Effector CD4-positive, alpha-beta T cell (primary cell): Measurements from ENCODE around the gene SKIC8.

Source experiments
- DNase-seq: peaks from one replicate; pipeline ENCODE4 v3.0.0-alpha.2; 2020

The SKIC8 gene

GRCh38 chr15:78321786-78322185, 22.4 kb upstream of the SKIC8 start:
- no peak for DNase-seq

- no peak for DNase-seq
These were observed 21.7 kb upstream of the SKIC8 start for GRCh38 chr15:78321041-78321570.

DNA sequence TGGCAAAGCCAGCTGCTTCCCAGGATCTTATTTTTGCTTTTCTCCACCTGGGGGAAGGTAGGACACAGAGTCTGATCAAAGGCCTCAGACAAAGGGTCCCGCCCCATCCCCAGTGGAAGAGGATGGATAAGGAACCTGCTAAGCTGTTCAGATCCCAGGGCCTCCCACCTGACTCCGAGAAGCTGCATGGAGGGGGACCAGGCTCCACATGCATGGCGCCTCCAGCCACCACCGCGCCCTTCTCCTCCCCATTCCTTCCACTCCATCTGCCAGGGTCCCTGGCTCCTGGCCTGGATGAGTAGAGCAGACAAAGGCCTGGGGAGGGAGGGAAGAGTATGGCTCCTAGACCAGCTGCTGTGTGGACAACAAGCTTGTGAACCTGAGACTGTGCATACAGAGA, 20.8 kb upstream of the SKIC8 start:
- DNase-seq: no peak

DNA sequence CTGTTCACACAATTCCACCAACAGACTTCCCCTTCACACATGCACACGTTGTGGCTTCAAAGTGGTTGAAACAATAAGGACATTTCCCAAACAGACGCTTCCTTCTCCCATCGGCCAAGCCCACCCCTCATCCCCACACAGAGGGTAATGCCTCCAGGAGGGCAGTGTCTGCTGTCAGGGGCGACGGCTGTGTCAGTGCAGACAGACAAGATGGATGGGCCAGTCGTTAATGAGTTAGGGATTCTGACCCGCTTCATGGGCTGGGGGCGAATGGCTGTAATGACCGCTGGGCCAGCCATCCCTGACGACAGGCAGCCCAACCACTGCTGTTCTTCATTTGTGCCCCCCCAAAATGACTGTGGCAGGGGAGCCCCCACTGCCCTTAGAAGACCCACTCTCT, 20.2 kb upstream of the SKIC8 start:
- DNase-seq: no peak

- DNase-seq: no peak
These were observed 17.9 kb upstream of the SKIC8 start for GRCh38 chr15:78317145-78317836.

DNA sequence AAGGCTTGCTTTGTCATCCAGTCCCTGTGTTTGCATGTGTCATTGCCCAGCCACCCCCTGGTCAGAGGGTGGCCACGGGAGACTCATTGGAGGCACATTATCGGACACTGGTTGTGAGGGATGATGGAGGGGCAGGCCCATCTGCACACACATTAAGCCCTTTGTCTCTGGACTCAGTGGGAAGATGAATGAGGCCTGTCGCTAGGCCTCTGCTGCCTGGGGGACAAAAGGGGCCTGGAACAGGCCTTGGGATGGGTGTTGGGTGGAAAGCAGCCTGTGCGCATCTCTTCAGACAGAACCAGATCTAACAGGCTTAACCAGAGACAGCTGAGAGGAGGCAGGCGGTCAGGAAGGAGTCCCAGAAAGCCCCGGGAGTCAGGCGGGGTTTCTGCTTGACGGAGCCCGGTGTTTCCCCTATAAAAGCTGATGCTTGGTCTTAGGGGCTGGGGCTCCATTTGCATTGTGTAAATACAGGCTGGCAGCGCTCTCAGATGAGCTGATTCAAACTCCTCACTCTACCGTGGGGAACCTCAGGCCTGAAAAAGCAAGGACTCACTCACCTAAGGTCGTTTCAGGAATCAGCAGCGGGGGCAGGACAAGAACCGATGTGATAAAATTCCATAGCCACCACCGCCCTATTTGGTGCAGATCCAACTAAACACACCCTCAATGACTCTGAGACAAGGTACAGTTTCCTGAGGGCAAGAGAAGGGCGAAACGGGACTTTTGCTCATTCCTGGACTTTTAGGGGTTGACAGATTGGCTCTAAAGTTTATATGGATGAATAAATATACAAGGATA, 17.1 kb upstream of the SKIC8 start:
- no peak for DNase-seq

- DNase-seq: no peak
These were observed 16.4 kb upstream of the SKIC8 start for GRCh38 chr15:78315686-78316282.

- DNase-seq: no peak
These were observed 14.8 kb upstream of the SKIC8 start for GRCh38 chr15:78314181-78314581.

DNA sequence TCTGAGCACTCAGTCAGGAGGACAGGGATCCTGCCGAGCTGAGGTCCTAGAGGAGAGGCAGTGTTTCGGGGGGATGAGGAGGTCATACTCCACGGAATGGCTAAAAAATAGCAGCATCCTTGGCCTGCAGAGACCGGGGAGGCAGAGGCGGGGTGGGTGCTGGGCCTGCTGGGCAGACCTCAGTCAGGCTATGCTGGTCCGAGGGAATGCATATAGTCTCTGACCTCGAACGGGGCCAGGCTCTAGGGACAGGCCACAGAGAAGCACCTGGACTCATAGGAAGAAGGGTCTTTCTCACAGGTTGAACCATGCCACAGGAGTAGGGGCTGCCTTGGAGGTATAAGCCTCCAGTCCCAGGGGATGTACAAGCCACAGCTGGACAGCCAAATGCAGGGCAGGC, 14.0 kb upstream of the SKIC8 start:
- no peak for DNase-seq

DNA sequence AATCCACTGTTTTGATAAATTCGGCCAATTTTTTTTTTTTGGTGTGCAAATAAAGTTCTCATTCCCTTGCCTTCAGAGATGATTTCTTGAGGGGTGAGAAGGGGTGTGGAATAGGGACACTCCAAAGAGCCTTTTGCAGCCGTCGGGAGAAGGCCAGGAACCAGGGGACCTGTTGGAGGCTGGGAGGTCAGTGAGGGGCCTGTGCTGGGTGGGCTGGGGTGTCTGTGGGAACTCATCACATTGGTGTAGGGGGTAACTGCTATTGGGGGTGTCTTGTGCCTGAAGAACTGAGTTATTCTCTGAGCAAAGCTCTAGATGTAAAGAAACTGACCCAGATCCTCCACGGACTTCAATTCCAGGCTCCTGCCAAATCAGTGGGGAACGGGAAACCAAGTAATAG, 13.5 kb upstream of the SKIC8 start:
- DNase-seq: no peak

DNA sequence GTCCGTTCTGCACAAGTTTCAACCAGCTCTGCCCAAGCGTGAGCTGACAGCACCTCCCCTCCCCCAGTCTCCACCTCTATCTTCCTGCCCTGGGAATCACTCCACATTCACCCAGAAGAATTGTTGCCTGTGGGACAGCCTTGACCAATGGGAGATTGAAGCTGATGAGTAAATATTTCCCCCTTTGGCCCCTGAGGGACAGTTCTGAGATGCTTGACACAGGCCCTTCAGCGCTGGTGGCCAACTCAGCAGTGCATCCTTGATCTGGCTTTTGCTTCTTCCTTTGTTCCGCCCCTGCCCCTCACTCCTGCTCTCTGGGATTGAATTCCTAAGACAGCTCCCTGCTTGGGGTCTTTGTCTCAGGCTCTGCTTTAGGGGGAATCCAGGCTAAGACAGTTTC, 13.1 kb upstream of the SKIC8 start:
- no peak for DNase-seq

GRCh38 chr15:78311292-78311691, 11.9 kb upstream of the SKIC8 start:
- DNase-seq: no peak

DNA sequence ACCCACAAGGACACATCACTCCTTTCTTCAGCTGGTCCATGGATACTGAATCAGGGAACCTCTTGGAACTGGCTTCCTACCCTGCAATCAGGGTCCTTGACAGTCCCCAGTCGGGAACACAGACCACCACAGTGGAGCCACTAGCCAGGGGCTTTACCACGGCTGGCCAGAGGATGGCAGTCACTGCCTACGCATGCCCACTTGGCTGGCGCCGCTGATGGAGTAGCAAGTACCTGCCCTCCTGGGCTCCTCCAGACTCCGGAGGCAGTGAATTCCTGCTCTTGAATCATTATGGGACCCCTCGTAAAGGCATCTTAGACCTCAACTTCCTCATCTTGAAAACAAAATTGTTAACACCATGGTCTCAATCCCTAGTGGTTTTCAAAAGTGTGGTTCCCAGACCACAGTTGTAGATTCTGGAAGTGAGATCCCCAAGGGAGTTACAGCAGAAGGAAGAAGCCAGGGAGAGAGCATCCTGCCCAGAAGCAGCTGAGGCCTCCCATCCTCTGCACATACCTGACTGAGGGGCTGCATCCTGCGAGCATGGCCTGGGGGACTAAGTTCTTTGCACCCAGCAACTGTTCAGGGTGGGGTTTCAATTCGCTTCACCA, 9.1 kb upstream of the SKIC8 start:
- no peak for DNase-seq

DNA sequence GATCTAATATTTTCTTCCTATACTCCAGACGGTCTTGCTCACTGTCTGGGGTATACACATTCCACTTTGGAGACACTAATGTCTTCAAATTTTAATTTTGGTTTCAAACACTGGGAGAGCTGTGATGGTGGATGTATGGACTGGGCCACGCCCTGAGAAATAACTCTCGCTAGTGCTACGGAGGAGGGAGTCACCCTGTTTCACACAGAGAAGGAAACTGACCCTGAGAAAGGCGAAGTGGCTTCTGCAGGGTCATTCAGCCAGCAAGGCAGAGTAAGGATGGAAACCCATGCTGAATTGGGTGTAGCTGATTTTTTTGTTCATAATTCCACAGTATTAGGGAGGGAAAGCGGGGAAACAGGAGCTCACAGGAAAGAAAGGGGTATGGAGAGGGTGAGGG, 8.6 kb upstream of the SKIC8 start:
- DNase-seq: no peak

DNA sequence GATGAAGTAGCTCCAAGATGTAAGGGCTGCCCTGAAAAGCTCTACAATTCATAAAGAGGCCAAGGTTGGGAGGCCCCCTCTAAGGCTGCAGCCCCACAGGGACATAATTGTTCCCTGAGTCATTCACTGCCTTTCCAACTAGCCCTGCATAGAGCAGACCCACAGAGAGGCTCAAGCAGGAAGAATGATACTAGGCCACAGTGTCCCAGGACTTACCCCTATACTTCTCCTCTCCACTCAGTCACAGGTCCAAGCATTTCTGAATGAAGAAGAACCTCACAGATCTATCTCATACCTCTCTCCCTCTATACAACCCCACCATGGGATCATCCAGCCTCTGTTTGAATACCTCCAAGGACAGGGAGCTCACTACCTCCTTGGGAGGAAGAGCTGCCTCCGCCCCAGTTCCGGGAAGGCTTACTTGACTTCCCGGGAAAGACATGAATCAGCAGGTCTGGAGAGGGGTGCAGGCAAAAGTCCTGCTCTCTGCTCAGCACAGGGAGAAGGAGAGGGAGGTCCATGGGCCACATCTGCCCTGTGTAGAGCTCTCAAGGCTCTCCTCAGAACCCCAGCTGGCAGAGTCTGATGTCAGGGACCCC, 6.9 kb upstream of the SKIC8 start:
- no peak for DNase-seq

- no peak for DNase-seq
These were observed 5.0 kb upstream of the SKIC8 start for GRCh38 chr15:78304216-78305066.

GRCh38 chr15:78302579-78303312, 3.3 kb upstream of the SKIC8 start:
- DNase-seq: no peak

- DNase-seq: no peak
These were observed 2.4 kb upstream of the SKIC8 start for GRCh38 chr15:78301828-78302227.

GRCh38 chr15:78301326-78301725, 1.9 kb upstream of the SKIC8 start:
- no peak for DNase-seq

DNA sequence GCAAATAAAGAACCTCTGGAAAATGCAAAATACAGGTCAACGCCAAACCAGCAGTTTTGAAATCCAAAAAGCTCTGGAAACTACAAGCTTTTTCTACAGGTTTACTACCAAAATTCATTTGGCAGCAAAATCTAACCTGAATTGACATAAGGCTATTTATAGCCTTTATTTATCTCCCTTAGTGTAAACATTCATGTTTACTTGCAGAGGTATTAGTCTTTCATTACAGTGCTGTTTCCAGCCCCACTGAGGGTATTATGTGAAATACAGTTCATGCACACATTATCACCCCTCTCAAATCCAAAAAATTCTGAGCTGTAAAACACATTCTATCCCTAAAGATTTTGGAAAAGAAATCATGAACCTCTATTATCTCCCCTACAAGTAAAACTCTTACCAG, 7.2 kb downstream of the SKIC8 start:
- DNase-seq: no peak

DNA sequence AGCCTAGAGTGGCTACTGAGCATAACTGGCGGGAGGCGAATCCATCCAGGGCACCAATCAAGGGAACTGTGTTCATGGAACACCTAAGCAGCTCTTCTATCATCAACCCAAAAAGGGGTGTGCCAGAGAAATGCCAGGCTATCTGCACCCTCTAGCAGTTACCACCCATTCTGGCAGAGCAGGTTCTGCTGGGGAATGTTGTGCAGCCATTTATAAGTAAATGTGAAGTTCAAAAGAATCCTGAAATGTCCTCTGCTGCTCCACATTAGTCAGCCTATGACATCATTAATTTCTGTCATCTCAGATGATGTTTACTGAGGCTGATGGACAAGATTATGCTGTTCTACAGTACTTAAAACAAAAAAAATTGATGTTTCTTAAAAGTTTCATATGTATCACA, 7.7 kb downstream of the SKIC8 start:
- DNase-seq: no peak
